Duodenal mucosa (tissue), 2 donors: ENCODE data around the gene SPSB4.
"Not testable (repeated sequence)": the region's sequence is repeated elsewhere in the genome, so short reads cannot be mapped to it uniquely, and the experiment has no call there.

Source experiments
- H3K27ac ChIP-seq: one replicate; pipeline ENCODE4 v1.7.0; 2013; ENCODE audit warnings: low read depth, low read length
- H3K27me3 ChIP-seq, 2 donors: one replicate each; pipeline ENCODE4 v1.7.0; 2013; ENCODE audit warnings: low read length in 2 of 2, control low read depth in 1 of 2; ENCODE audit not compliant: insufficient read depth in 2 of 2, control insufficient read depth in 1 of 2
- H3K36me3 ChIP-seq, 2 donors: one replicate each; pipeline ENCODE4 v1.7.0; 2013; ENCODE audit warnings: low read length in 2 of 2, control low read depth in 1 of 2; ENCODE audit not compliant: insufficient read depth in 2 of 2, control insufficient read depth in 1 of 2
- H3K4me1 ChIP-seq, 2 donors: one replicate each; pipeline ENCODE4 v1.7.0; 2013; ENCODE audit warnings: low read length in 2 of 2, control low read depth in 1 of 2; ENCODE audit not compliant: insufficient read depth in 2 of 2, control insufficient read depth in 1 of 2
- H3K4me3 ChIP-seq, 2 donors: one replicate each; pipeline ENCODE4 v1.7.0; 2013; ENCODE audit warnings: low read length in 2 of 2, low read depth in 1 of 2
- H3K9ac ChIP-seq, 2 donors: one replicate each; pipeline ENCODE4 v1.7.0; 2013; ENCODE audit warnings: low read length in 2 of 2, low read depth in 1 of 2
- H3K9me3 ChIP-seq, 2 donors: one replicate each; pipeline ENCODE4 v1.7.0; 2013; ENCODE audit warnings: low read length in 2 of 2, control low read depth in 1 of 2; ENCODE audit not compliant: control insufficient read depth in 1 of 2

SPSB4 gene

DNA sequence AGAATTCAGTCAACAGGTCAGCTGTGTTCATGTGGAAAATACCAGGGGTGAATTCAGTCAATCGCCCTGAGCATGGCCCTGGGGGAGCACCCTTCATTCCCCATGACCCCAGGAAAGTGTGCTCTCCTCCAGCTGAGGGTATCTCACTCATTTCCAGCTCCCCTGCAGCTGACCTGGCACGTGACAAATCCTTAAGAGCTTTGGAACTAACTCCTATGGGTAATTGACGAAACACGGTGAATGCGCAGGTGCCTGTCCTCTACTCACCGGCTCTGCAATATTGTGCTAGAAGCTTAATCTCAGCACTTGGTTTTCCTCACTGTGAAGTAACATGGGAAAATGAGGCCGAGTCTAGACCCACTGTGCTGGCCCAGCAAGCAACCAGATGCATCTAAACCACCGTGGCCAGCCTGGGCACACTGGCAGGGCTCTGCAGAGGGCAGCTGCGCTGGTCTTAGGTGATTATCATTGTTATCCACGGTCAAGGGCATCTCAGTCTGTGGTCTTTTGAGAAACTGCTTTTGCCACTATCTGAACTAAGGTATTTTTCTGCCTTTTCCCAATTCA lies 63.1 kb downstream of the SPSB4 start:
- Histone ChIP-seq H3K4me3 (no peak overlapping the region), H3K9ac (no peak overlapping the region), H3K27me3 (no peaks in the 10 kb centered on the region), H3K4me1 (no peaks in the 10 kb centered on the region), H3K9me3 (peaks cover 0 to 3% of the 10 kb centered on the region in 2 donors), H3K27ac (no peak overlapping the region), H3K36me3 (no peaks in the 10 kb centered on the region)

DNA sequence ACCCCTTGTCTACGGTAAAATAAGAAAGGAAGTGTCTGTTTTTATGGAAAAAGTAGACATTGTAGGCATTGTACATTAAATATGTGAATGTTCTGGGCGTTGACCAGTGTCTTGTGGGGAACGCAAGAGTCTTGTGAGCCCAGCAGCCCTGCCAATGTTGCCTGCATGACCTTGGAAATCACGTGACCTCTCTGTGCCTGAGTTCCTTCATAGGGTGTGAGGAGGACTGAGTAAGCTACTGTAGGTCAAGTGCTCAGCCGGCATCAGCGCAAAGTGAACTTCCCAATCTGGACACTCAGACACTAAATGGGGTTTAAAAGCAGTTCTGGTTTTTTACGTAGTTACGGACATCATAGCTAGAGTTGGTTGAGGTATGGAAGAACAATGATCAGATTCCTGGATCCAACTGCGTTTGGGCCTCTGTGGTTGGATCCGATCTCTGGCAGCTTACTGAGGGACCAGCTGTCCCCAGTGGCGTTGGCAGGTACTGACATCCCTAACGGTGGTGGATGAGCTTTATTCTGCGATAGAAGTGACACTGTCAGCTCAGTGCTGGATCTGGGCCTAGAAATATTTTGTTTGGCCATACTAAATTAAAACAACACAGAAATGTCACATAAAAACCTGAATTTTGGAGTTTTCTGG lies 63.8 kb downstream of the SPSB4 start:
- Histone ChIP-seq H3K27ac (no peak overlapping the region), H3K4me1 (no peaks in the 10 kb centered on the region), H3K9ac (no peak overlapping the region), H3K4me3 (no peak overlapping the region), H3K27me3 (no peaks in the 10 kb centered on the region), H3K36me3 (no peaks in the 10 kb centered on the region), H3K9me3 (peaks cover 0 to 3% of the 10 kb centered on the region in 2 donors)

DNA sequence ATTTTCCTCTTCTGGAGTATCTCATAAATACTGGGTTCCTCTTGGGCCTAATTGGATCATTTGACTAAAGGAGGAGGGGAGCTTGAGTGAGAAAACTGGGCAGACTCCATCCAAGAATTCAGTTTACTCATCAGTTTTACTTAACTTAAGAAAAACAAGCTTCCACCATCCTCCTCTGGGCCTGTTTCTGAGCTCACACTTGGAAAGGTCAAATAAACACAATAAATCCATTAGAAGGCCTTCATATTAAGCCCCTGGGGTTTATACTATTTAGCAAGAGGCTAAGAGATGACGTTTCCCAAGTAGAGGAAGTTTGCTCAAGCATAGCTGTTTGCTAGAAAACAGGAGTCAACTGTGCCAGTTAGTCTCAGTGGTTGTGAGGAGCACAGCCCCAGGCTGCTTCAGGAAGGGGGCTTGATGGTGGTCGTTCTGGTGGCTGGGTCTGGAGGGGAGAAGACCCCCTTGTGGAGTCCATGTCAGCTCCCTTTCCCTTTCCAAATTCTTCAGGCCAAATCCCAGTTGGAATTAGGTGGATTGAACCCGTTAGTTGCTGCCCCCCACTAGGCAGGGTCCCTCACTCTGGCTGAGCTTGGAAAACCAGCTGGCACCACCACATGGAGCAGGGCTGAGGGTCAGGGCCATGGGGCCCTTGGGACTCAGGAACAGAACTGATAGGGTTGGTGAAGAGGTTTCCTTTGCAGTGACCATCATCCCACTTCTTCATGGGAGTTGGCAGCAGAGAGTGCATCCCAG lies 64.8 kb downstream of the SPSB4 start:
- no peaks in the 10 kb centered on the region for H3K27me3 ChIP-seq
- H3K4me3 ChIP-seq = no peak overlapping the region
- H3K4me1 ChIP-seq = no peaks in the 10 kb centered on the region
- no peak overlapping the region for H3K27ac ChIP-seq
- no peaks in the 10 kb centered on the region for H3K36me3 ChIP-seq
- H3K9ac ChIP-seq = no peak overlapping the region
- H3K9me3 ChIP-seq = no peaks in the 10 kb centered on the region

DNA sequence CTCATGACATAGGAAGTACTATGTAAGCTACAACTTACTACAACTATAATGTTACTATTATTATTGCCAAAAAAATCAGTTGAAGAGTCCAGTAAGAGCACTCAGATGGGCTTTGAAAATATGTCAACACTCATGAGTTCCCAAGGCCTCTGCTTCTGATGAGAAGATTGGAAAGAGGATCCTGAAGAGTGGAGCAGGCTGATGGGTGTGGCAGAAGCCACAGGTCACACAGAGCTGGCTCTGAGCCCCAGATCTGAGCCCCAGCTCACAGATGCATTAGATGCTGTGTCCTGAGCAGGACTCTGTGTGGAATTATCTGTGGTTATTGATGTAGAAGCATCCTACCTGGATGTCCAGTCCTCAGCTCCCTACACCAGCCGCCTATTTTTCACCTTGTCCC lies 65.6 kb downstream of the SPSB4 start:
- Histone ChIP-seq H3K9ac (no peak overlapping the region), H3K27ac (no peak overlapping the region), H3K9me3 (no peaks in the 10 kb centered on the region), H3K4me3 (no peak overlapping the region), H3K4me1 (no peaks in the 10 kb centered on the region), H3K36me3 (no peaks in the 10 kb centered on the region), H3K27me3 (no peaks in the 10 kb centered on the region)

DNA sequence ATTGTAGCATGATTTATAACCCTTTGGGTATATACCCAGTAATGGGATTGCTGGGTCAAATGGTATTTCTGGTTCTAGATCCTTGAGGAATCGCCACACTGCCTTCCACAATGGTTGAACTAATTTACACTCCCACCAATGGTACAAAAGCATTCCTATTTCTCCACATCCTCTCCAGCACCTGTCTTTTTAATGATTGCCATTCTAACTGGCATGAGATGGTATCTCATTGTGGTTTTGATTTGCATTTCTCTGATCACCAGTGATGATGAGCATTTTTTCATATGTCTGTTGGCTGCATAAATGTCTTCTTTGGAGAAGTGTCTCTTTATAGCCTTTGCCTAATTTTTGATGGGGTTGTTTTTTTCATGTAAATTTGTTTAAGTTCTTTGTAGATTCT lies 66.8 kb downstream of the SPSB4 start:
- H3K27me3 ChIP-seq, H3K27ac ChIP-seq, H3K4me3 ChIP-seq: not testable (repeated sequence)

DNA sequence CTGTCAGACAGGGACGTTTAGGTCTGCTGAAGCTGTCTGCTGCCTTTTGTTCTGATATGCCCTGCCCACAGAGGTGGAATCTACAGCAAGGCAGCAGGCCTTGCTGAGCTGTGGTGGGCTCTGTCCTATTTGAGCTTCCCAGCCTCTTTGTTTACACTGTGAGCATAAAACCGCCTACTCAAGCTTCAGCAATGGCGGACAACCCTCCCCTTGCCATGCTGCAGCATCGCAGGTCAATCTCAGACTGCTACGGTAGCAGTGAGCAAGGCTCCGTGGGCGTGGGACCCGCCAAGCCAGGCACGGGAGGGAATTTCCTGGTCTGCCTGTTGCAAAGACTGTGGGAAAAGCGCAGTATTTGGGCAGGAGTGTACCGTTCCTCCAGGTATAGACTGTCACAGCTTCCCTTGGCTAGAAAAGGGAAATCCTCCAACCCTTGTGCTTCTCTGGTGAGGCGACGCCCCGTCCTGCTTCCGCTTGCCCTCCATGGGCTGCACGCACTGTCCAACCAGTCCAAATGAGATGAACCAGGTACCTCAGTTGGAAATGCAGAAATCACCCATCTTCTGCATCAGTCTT lies 71.4 kb downstream of the SPSB4 start:
- peaks cover 0 to 3% of the 10 kb centered on the region in 2 donors for H3K27me3 ChIP-seq
- H3K9ac ChIP-seq = no peak overlapping the region
- H3K4me3 ChIP-seq = no peak overlapping the region
- H3K9me3 ChIP-seq = no peaks in the 10 kb centered on the region
- no peaks in the 10 kb centered on the region for H3K36me3 ChIP-seq
- H3K4me1 ChIP-seq = no peaks in the 10 kb centered on the region
- H3K27ac ChIP-seq = no peak overlapping the region

More for the DNA sequence above, 66.8 kb downstream of the SPSB4 start:
- H3K9ac ChIP-seq, H3K36me3 ChIP-seq, H3K4me1 ChIP-seq, H3K9me3 ChIP-seq: not testable (repeated sequence)

DNA sequence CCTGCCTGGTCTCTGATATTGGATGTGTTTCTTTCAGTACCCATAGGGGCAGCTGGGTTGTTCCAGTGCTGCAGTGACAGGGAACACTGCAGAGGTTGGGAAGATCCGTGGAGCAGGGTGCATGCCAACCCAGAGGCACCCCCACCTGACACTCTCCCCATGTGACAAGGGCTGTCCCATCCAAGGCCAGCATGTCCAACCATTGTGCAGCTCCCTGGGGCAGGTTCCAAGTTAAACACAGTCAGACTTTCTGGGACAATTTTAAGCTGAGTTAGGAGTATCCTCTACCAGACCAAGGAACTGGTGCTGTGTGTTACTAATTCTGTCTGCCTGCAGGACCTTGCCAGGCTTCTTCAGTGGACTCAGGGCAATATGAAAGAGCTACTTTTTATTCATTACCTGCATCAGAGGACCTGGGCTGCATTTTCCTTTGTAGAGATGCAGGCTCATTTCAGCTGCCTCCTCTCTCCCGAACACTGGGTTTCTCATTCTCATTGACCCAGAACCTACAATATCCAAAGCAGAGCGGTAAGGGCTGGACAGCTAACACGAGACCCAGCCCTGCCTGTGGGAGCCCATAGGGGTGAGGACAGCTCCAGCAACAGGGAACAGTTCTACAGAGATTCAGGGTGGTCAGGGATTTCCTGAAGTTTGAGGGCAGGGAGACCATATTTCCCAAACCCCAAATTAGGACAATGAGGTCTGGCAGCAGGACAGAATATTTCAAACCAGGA lies 72.7 kb downstream of the SPSB4 start:
- H3K9ac ChIP-seq = no peak overlapping the region
- no peaks in the 10 kb centered on the region for H3K36me3 ChIP-seq
- H3K27me3 ChIP-seq = peaks cover 0 to 3% of the 10 kb centered on the region in 2 donors
- H3K27ac ChIP-seq = no peak overlapping the region
- H3K4me3 ChIP-seq = no peak overlapping the region
- no peaks in the 10 kb centered on the region for H3K9me3 ChIP-seq
- H3K4me1 ChIP-seq = no peaks in the 10 kb centered on the region

DNA sequence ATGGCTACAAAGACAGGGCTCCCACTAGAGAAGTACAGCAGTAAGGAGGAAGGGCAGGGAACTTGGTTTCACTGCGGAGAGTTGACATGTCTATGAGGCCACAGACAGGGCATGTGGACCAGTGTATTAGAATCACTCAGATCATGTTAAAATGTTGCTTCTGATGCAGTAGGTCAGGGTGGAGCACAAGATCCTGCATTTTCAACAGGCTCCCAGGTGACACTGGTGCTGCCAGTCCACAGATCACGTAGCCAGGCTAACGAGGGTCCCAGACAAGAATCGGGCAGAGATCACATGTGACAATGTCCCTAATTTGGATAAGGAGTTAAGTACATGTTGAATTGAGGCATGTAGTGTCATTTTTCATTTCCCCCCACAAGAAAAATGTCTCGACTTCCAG lies 73.6 kb downstream of the SPSB4 start:
- H3K27me3 ChIP-seq = peaks cover 0 to 3% of the 10 kb centered on the region in 2 donors
- H3K36me3 ChIP-seq = no peaks in the 10 kb centered on the region
- H3K9me3 ChIP-seq = no peaks in the 10 kb centered on the region
- no peak overlapping the region for H3K27ac ChIP-seq
- no peak overlapping the region for H3K4me3 ChIP-seq
- H3K9ac ChIP-seq = no peak overlapping the region
- H3K4me1 ChIP-seq = no peaks in the 10 kb centered on the region

DNA sequence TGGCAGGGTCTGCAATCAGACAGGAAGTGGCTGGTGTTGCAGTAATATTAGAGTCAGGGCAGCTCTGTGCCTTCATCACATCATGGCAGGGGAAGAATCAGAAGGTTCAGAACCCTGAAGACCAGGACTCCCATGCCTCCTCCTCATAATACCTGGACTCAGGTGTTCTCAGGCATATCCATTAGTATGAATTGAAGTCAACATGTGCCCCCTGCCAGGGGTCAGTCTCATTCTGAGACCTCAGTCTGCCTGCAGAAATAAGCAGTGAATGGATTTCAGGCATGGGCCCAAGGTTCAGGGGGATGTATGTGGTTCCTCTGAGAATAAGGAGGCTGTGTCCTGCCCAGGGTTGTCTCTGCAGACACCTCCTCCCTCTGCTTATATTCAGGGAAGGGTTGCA lies 74.2 kb downstream of the SPSB4 start:
- Histone ChIP-seq H3K9ac (no peak overlapping the region), H3K4me1 (no peaks in the 10 kb centered on the region), H3K9me3 (no peaks in the 10 kb centered on the region), H3K36me3 (no peaks in the 10 kb centered on the region), H3K27ac (no peak overlapping the region), H3K4me3 (no peak overlapping the region), H3K27me3 (peaks cover 0 to 3% of the 10 kb centered on the region in 2 donors)
